DMS53 treated with DMSO at 0.1 percent for 48 hours (cell line): ENCODE data around the gene SLC2A6.
A peak's percentile ranks its signal among the peaks of the same experiment; 100 is the strongest.
"Not testable (repeated sequence)": the region's sequence is repeated elsewhere in the genome, so short reads cannot be mapped to it uniquely, and the experiment has no call there.

Source experiments
- DNase-seq: peaks from one replicate; lab custom pipeline; 2025; ENCODE audit not compliant: unreplicated experiment; lab: John Stamatoyannopoulos, UW

The SLC2A6 gene

GRCh38 chr9:133463234-133463863 is 15.6 kb downstream of the SLC2A6 start:
- DNase-seq = no peak

GRCh38 chr9:133461975-133462374 is 16.9 kb downstream of the SLC2A6 start:
- DNase-seq = no peak

- peak; percentile 93 for DNase-seq
Measured at GRCh38 chr9:133460405-133461175, 18.3 kb downstream of the SLC2A6 start.

- DNase-seq = peak; percentile 98
Measured at GRCh38 chr9:133459476-133460404, 19.2 kb downstream of the SLC2A6 start, which contains the start of gene CACFD1. TSS of gene CACFD1 (plus strand) at chr9:133459978. CDS start at chr9:133460067, 89 bp downstream.

- peak; percentile 13 for DNase-seq
Measured at GRCh38 chr9:133458643-133459312, 20.1 kb downstream of the SLC2A6 start.

GRCh38 chr9:133457748-133458147 is 21.2 kb downstream of the SLC2A6 start:
- DNase-seq = no peak

- no peak for DNase-seq
Measured at GRCh38 chr9:133457233-133457632, 21.7 kb downstream of the SLC2A6 start.

- DNase-seq = no peak
Measured at GRCh38 chr9:133456409-133456808, 22.5 kb downstream of the SLC2A6 start.

- no peak for DNase-seq
Measured at GRCh38 chr9:133455936-133456335, 23.0 kb downstream of the SLC2A6 start.

- no peak for DNase-seq
Measured at GRCh38 chr9:133454943-133455673, 23.8 kb downstream of the SLC2A6 start.

GRCh38 chr9:133454325-133454724 is 24.6 kb downstream of the SLC2A6 start:
- DNase-seq = no peak

- DNase-seq = no peak
Measured at GRCh38 chr9:133453651-133454050, 25.2 kb downstream of the SLC2A6 start.

GRCh38 chr9:133452562-133452961 is 26.3 kb downstream of the SLC2A6 start:
- DNase-seq = no peak

- not testable (repeated sequence) for DNase-seq
Measured at GRCh38 chr9:133451865-133452264, 27.0 kb downstream of the SLC2A6 start.

- peak; percentile 68 for DNase-seq
Measured at GRCh38 chr9:133449760-133450159, 29.1 kb downstream of the SLC2A6 start.

GRCh38 chr9:133448487-133448972 is 30.4 kb downstream of the SLC2A6 start:
- DNase-seq = no peak

- no peak for DNase-seq
Measured at GRCh38 chr9:133445293-133445969, 33.5 kb downstream of the SLC2A6 start.

- DNase-seq = peak; percentile 75
Measured at GRCh38 chr9:133443982-133444381, 34.9 kb downstream of the SLC2A6 start.

- DNase-seq = no peak
Measured at GRCh38 chr9:133443248-133443647, 35.7 kb downstream of the SLC2A6 start.
